WTC11 (cell line): ENCODE measurements around the gene SPATA31D3.
"Not testable (repeated sequence)": the region's sequence is repeated elsewhere in the genome, so short reads cannot be mapped to it uniquely, and the experiment has no call there.

ENCODE experiments used
- CTCF ChIP-seq: fragments of 200-600 bp; IDR thresholded peaks from 2 replicates; pipeline ENCODE4 v1.8.0; 2022; ENCODE audit warnings: antibody characterized with exemption
- ETV6 ChIP-seq: sonication (generic); formaldehyde crosslinking; IDR thresholded peaks from 2 replicates; pipeline ENCODE4 v1.8.1; 2022; ENCODE audit warnings: mild to moderate bottlenecking, missing genetic modification reagents
- HMGXB4 ChIP-seq: sonication (generic); formaldehyde crosslinking; IDR thresholded peaks from 2 replicates; pipeline ENCODE4 v1.8.1; 2023; ENCODE audit warnings: mild to moderate bottlenecking, moderate library complexity, missing genetic modification reagents
- MLX ChIP-seq: sonication (generic); formaldehyde crosslinking; IDR thresholded peaks from 2 replicates; pipeline ENCODE4 v1.8.1; 2023; ENCODE audit warnings: mild to moderate bottlenecking, missing genetic modification reagents, moderate library complexity
- ZBTB21 ChIP-seq: sonication (generic); formaldehyde crosslinking; IDR thresholded peaks from 2 replicates; pipeline ENCODE4 v1.8.1; 2023; ENCODE audit warnings: mild to moderate bottlenecking, missing genetic modification reagents, borderline replicate concordance
- ZMAT4 ChIP-seq: fragments of 250-450 bp; sonication (Bioruptor Pico); IDR thresholded peaks from 2 replicates; pipeline ENCODE4 v1.9.0; 2021; ENCODE audit warnings: mild to moderate bottlenecking
- ZNF263 ChIP-seq: sonication (generic); formaldehyde crosslinking; IDR thresholded peaks from 2 replicates; pipeline ENCODE4 v1.8.1; 2022; ENCODE audit warnings: low read depth, mild to moderate bottlenecking, moderate library complexity, missing genetic modification reagents

- not testable (repeated sequence) for TF ChIP-seq ZMAT4 (CRISPR knock-in tag); ZBTB21 (CRISPR knock-in tag); MLX; ZNF263 (CRISPR knock-in tag); HMGXB4; CTCF; ETV6 (CRISPR knock-in tag)
Observed at GRCh38 chr9:81988472-81988871, 45.2 kb downstream of the SPATA31D3 start, which contains the start of gene SPATA31D1.
